ENCODE results near the gene RGS11. TPM values are rescaled to one million over a fixed set of nuclear protein-coding genes. Genes with fewer than 3 reads are reported as not detected.

The RGS11 gene
- 1 to 10 TPM in 3 of 4 donors, under 1 TPM in 1; 0.76 to 3.7 (median 2.4) TPM for polyA plus RNA-seq (ENCODE audit: insufficient read length in 4 of 4)

- no peak for DNase-seq (ENCODE audit: low read depth in 4 of 4, low spot score in 3 of 4)
Observed at GRCh38 chr16:275786-276232, at the start of gene RGS11. Gene RGS11, minus strand, starts transcription at chr16:275944. Its CDS starts 33 bp downstream, at chr16:275911.

GRCh38 chr16:324451-325334, 48.9 kb upstream of the RGS11 start:
- DNase-seq (ENCODE audit: low read depth in 4 of 4, low spot score in 3 of 4): no peak

- no peak for DNase-seq (ENCODE audit: low read depth in 4 of 4, low spot score in 3 of 4)
Observed at GRCh38 chr16:324201-324450, 48.4 kb upstream of the RGS11 start.

- DNase-seq (ENCODE audit: low read depth in 4 of 4, low spot score in 3 of 4): no peak
Observed at GRCh38 chr16:322476-323143, 46.9 kb upstream of the RGS11 start.

GRCh38 chr16:321532-321931, 45.8 kb upstream of the RGS11 start:
- DNase-seq (ENCODE audit: low read depth in 4 of 4, low spot score in 3 of 4): no peak

- no peak for DNase-seq (ENCODE audit: low read depth in 4 of 4, low spot score in 3 of 4)
Observed at GRCh38 chr16:320206-320605, 44.5 kb upstream of the RGS11 start.

- DNase-seq (ENCODE audit: low read depth in 4 of 4, low spot score in 3 of 4): no peak
Observed at GRCh38 chr16:318628-319027, 42.9 kb upstream of the RGS11 start.

- DNase-seq (ENCODE audit: low read depth in 4 of 4, low spot score in 3 of 4): no peak
Observed at GRCh38 chr16:317583-317982, 41.8 kb upstream of the RGS11 start.

GRCh38 chr16:316741-317464, 41.2 kb upstream of the RGS11 start:
- no peak for DNase-seq (ENCODE audit: low read depth in 4 of 4, low spot score in 3 of 4)

GRCh38 chr16:314795-315299, 39.1 kb upstream of the RGS11 start:
- DNase-seq (ENCODE audit: low read depth in 4 of 4, low spot score in 3 of 4): no peak

- no peak for DNase-seq (ENCODE audit: low read depth in 4 of 4, low spot score in 3 of 4)
Observed at GRCh38 chr16:314351-314750, 38.6 kb upstream of the RGS11 start.

GRCh38 chr16:311725-312124, 36.0 kb upstream of the RGS11 start:
- DNase-seq (ENCODE audit: low read depth in 4 of 4, low spot score in 3 of 4): no peak

- no peak for DNase-seq (ENCODE audit: low read depth in 4 of 4, low spot score in 3 of 4)
Observed at GRCh38 chr16:309476-309875, 33.7 kb upstream of the RGS11 start.

- no peak for DNase-seq (ENCODE audit: low read depth in 4 of 4, low spot score in 3 of 4)
Observed at GRCh38 chr16:307691-308312, 32.1 kb upstream of the RGS11 start.

GRCh38 chr16:306911-307370, 31.2 kb upstream of the RGS11 start:
- DNase-seq (ENCODE audit: low read depth in 4 of 4, low spot score in 3 of 4): no peak

- no peak for DNase-seq (ENCODE audit: low read depth in 4 of 4, low spot score in 3 of 4)
Observed at GRCh38 chr16:305916-306626, 30.3 kb upstream of the RGS11 start.

GRCh38 chr16:303760-304505, 28.2 kb upstream of the RGS11 start:
- DNase-seq (ENCODE audit: low read depth in 4 of 4, low spot score in 3 of 4): no peak

GRCh38 chr16:301950-302349, 26.2 kb upstream of the RGS11 start:
- no peak for DNase-seq (ENCODE audit: low read depth in 4 of 4, low spot score in 3 of 4)

- DNase-seq (ENCODE audit: low read depth in 4 of 4, low spot score in 3 of 4): no peak
Observed at GRCh38 chr16:301235-301634, 25.5 kb upstream of the RGS11 start.
